ENCODE measurements around the gene MKNK1. TPM values are rescaled to one million over a fixed set of nuclear protein-coding genes. Genes with fewer than 3 reads are reported as not detected.

Gene MKNK1
- total and polyA plus RNA-seq, 2 experiments from 2014 or later = 15.5 to 16.1 TPM

DNA sequence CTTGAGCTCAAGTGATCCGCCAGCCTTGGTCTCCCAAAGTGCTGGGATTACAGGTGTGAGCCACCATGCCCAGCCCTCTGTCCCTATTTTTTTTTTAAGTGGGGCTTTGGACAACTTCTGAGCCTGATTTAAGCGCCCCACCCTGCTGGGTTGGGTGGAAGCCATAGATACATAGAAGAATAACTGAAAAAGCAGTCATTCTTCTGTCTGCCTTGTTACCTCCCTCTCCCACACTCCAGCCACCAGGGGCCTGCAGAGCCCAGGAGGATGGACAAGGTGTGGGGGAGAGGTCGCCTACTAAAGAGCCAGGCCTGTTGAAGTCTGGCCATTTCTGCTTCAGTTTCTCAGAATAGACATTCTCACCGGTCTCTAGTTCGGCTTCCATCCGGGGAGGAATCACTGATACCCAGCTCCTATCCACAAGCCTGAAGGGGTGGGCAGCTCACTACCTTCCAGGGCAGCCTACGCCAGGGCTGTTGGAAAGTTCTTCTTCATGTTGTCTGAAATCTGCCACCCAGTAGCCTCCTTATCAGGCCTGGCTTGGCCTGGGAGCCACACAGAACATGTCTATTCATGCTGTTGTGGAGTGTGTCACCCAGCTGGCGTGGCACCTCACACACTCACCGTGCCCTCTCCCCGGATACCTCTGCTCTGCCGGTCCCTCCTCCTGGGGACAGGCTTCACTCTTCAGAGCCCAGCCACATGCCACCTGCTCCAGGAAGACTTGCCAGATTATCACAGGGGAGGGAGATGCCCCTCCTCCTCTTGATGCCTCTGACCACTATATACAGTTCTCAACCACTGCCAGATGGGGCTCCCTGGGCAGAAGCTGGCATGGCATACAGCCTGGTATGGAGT, 80.3 kb downstream of the MKNK1 start:
- H3K4me3 ChIP-seq = no peak overlapping the region
- H3K36me3 ChIP-seq (ENCODE audit: low read depth) = no peaks in the 10 kb centered on the region
- in situ Hi-C loops (cut with MboI) = loop anchor here (10.0 kb wide), 1 partner anchor 49 kb away; no protein-coding TSS in a partner anchor
- DNase-seq = no peak
- no peak for TF ChIP-seq EZH2phosphoT487 (IDR thresholded peaks at IDR 0.05; ENCODE audit: insufficient read depth, low read depth)
- TF ChIP-seq EZH2 (IDR thresholded peaks at IDR 0.05; ENCODE audit: insufficient read depth, poor library complexity, severe bottlenecking) = no peak
- H3K9ac ChIP-seq = no peak overlapping the region
- H2AFZ ChIP-seq = no peak overlapping the region
- no peak overlapping the region for H3K4me2 ChIP-seq (ENCODE audit: unreplicated experiment)
- no peaks in the 10 kb centered on the region for H4K20me1 ChIP-seq (ENCODE audit: insufficient read depth)
- no peak overlapping the region for H3K27ac ChIP-seq
- no peaks in the 10 kb centered on the region for H3K79me2 ChIP-seq (ENCODE audit: insufficient read depth)
- H3F3A ChIP-seq (ENCODE audit: insufficient read depth) = peaks cover 24% of the 10 kb centered on the region; the same call in 1 of the 2 replicates
- no peaks in the 10 kb centered on the region for H3K9me3 ChIP-seq (ENCODE audit: low read depth)
- peaks cover 4% of the 10 kb centered on the region; the same call in 1 of the 2 replicates for H3K27me3 ChIP-seq (replicated peaks; ENCODE audit: insufficient read depth)
- WGBS, 2 experiments (ENCODE audit: low coverage in 1 of 2, low lambda C conversion rate in 2 of 2, missing lambda C conversion rate in 2 of 2) = 92 to 94% methylated on average over 11 of the region's 11 CpGs
- no peaks in the 10 kb centered on the region for H3K9me2 ChIP-seq (ENCODE audit: insufficient read depth)
- H3K4me1 ChIP-seq (ENCODE audit: insufficient read depth) = peaks cover 34% of the 10 kb centered on the region

DNA sequence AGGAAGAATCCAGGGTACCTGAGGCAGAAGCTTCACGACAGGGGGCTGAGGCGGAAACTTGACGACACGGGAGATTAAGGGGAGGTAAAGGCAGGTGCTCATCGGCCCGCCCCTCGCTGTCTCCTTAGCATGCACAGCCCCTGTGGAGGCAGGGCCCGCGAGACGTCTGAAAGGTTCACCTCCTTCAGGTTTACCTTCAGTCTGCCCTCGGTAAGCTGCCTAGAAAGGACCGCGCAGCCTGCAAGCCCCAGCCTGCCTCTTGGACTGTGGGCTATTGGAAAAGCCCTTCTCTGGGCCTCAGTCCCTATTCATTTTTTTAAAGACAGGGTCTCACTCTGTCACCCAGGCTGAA, 81.1 kb downstream of the MKNK1 start:
- Histone ChIP-seq H3K36me3 (ENCODE audit: low read depth) (no peaks in the 10 kb centered on the region), H3K27me3 (replicated peaks; ENCODE audit: insufficient read depth) (no peaks in the 10 kb centered on the region), H3K27ac (peak overlapping the region; percentile 69), H3K4me2 (ENCODE audit: unreplicated experiment) (peak overlapping the region; percentile 20), H3F3A (ENCODE audit: insufficient read depth) (peaks cover 24% of the 10 kb centered on the region; the same call in 1 of the 2 replicates), H3K4me1 (ENCODE audit: insufficient read depth) (peaks cover 34% of the 10 kb centered on the region), H4K20me1 (ENCODE audit: insufficient read depth) (no peaks in the 10 kb centered on the region), H3K4me3 (0 out of 2 replicates have a peak overlapping the region, but pooled peaks have one; percentile 19), H3K9me3 (ENCODE audit: low read depth) (no peaks in the 10 kb centered on the region), H2AFZ (no peak overlapping the region), H3K79me2 (ENCODE audit: insufficient read depth) (no peaks in the 10 kb centered on the region), H3K9ac (peak overlapping the region; percentile 50), H3K9me2 (ENCODE audit: insufficient read depth) (no peaks in the 10 kb centered on the region)
- in situ Hi-C loops (cut with MboI) = loop anchor here (10.0 kb wide), 1 partner anchor 48 kb away; no protein-coding TSS in a partner anchor
- TF ChIP-seq EZH2phosphoT487 (IDR thresholded peaks at IDR 0.05; ENCODE audit: insufficient read depth, low read depth) = no peak
- no peak for TF ChIP-seq EZH2 (IDR thresholded peaks at IDR 0.05; ENCODE audit: insufficient read depth, poor library complexity, severe bottlenecking)
- 74 to 76% methylated on average over 13 of the region's 13 CpGs for WGBS, 2 experiments (ENCODE audit: low coverage in 1 of 2, low lambda C conversion rate in 2 of 2, missing lambda C conversion rate in 2 of 2)
- no peak for DNase-seq

- peaks cover 34% of the 10 kb centered on the region for H3K4me1 ChIP-seq (ENCODE audit: insufficient read depth)
- 0 out of 2 replicates have a peak overlapping the region, but pooled peaks have one; percentile 19 for H3K4me3 ChIP-seq
- in situ Hi-C loops (cut with MboI) = loop anchor here (10.0 kb wide), 1 partner anchor 48 kb away; no protein-coding TSS in a partner anchor
- H3K36me3 ChIP-seq (ENCODE audit: low read depth) = no peaks in the 10 kb centered on the region
- DNase-seq = peak; percentile 91
- no peaks in the 10 kb centered on the region for H4K20me1 ChIP-seq (ENCODE audit: insufficient read depth)
- no peaks in the 10 kb centered on the region for H3K27me3 ChIP-seq (replicated peaks; ENCODE audit: insufficient read depth)
- WGBS, 2 experiments (ENCODE audit: low coverage in 1 of 2, low lambda C conversion rate in 2 of 2, missing lambda C conversion rate in 2 of 2) = 2 to 3% methylated on average over 16 of the region's 16 CpGs
- TF ChIP-seq EZH2phosphoT487 (IDR thresholded peaks at IDR 0.05; ENCODE audit: insufficient read depth, low read depth) = peak; percentile 83; the same call in 1 of the 2 replicates
- no peak for TF ChIP-seq EZH2 (IDR thresholded peaks at IDR 0.05; ENCODE audit: insufficient read depth, poor library complexity, severe bottlenecking)
- peaks cover 24% of the 10 kb centered on the region; the same call in 1 of the 2 replicates for H3F3A ChIP-seq (ENCODE audit: insufficient read depth)
- no peaks in the 10 kb centered on the region for H3K9me3 ChIP-seq (ENCODE audit: low read depth)
- peak overlapping the region; percentile 50 for H3K9ac ChIP-seq
- H3K4me2 ChIP-seq (ENCODE audit: unreplicated experiment) = peak overlapping the region; percentile 23
- H3K79me2 ChIP-seq (ENCODE audit: insufficient read depth) = no peaks in the 10 kb centered on the region
- no peaks in the 10 kb centered on the region for H3K9me2 ChIP-seq (ENCODE audit: insufficient read depth)
- peak overlapping the region; percentile 64 for H2AFZ ChIP-seq
- H3K27ac ChIP-seq = peak overlapping the region; percentile 69
Observed at GRCh38 chr1:46522184-46522968, 81.7 kb downstream of the MKNK1 start.

DNA sequence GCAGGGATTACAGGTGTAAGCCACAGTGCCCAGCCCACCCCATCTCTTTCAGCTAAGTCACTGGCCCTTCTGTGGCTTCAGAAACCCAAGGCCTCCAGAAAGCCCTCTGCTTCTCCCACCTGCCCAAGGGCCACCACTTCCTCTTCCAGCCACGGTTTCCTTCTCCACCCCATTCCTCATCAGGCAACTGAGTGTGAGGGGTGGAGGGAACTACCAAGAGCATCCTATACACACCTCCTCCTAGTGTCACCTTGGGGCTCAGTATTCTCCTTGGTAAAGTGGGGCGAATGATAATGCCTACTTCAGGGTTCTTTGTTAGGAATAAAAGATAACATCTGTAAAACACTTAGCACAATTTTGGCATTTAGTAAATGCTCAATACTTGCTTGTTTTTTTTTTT, 82.7 kb downstream of the MKNK1 start:
- no peaks in the 10 kb centered on the region for H4K20me1 ChIP-seq (ENCODE audit: insufficient read depth)
- peaks cover 34% of the 10 kb centered on the region for H3K4me1 ChIP-seq (ENCODE audit: insufficient read depth)
- no peak overlapping the region for H2AFZ ChIP-seq
- no peak overlapping the region for H3K9ac ChIP-seq
- H3K4me2 ChIP-seq (ENCODE audit: unreplicated experiment) = no peak overlapping the region
- no peaks in the 10 kb centered on the region for H3K9me2 ChIP-seq (ENCODE audit: insufficient read depth)
- no peaks in the 10 kb centered on the region for H3K27me3 ChIP-seq (replicated peaks; ENCODE audit: insufficient read depth)
- no peak overlapping the region for H3K4me3 ChIP-seq
- H3K9me3 ChIP-seq (ENCODE audit: low read depth) = no peaks in the 10 kb centered on the region
- DNase-seq = no peak
- WGBS, 2 experiments (ENCODE audit: low coverage in 1 of 2, low lambda C conversion rate in 2 of 2, missing lambda C conversion rate in 2 of 2) = 89 to 95% methylated on average over 2 of the region's 2 CpGs
- peaks cover 24% of the 10 kb centered on the region; the same call in 1 of the 2 replicates for H3F3A ChIP-seq (ENCODE audit: insufficient read depth)
- H3K27ac ChIP-seq = peak overlapping the region; percentile 69
- TF ChIP-seq EZH2phosphoT487 (IDR thresholded peaks at IDR 0.05; ENCODE audit: insufficient read depth, low read depth) = no peak
- TF ChIP-seq EZH2 (IDR thresholded peaks at IDR 0.05; ENCODE audit: insufficient read depth, poor library complexity, severe bottlenecking) = no peak
- in situ Hi-C loops (cut with MboI) = loop anchor here (10.0 kb wide), 1 partner anchor 47 kb away; no protein-coding TSS in a partner anchor
- no peaks in the 10 kb centered on the region for H3K79me2 ChIP-seq (ENCODE audit: insufficient read depth)
- no peaks in the 10 kb centered on the region for H3K36me3 ChIP-seq (ENCODE audit: low read depth)
